ENCODE measurements around the gene PRKD2. TPM values are rescaled to one million over a fixed set of nuclear protein-coding genes. Genes with fewer than 3 reads are reported as not detected.

PRKD2 gene
- polyA plus RNA-seq, 1 donor from 2014 or later, result 8.0 TPM

DNA sequence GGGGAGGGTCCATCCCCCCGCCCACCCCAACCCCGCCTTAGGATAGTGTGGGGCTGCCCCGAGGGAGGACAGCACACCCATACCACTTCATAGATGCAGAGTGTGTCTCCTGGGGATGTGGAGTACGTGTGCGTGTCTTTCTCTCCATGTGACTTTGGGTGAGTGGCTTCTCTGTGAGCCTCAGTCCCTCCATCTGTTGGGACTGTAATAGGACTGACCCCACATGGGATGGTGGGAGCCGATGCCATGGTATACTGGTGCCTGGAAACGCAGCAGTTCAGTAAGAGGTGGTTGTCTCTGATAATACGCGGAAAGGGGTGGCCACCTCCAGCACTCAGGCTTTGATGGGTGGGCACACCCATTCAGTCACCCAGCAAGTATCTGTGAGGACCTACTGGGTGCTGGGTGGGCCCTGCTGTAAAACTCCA, 816 bp upstream of the PRKD2 start:
- peak; percentile 2 for TF ChIP-seq POLR2AphosphoS5 (IDR thresholded peaks at IDR 0.05)
- TF ChIP-seq EP300 (conservative IDR thresholded peaks at IDR 0.05; ENCODE audit: poor library complexity, severe bottlenecking), result no peak
- TF ChIP-seq TAF1 (IDR thresholded peaks at IDR 0.05; ENCODE audit: low read depth), result no peak

DNA sequence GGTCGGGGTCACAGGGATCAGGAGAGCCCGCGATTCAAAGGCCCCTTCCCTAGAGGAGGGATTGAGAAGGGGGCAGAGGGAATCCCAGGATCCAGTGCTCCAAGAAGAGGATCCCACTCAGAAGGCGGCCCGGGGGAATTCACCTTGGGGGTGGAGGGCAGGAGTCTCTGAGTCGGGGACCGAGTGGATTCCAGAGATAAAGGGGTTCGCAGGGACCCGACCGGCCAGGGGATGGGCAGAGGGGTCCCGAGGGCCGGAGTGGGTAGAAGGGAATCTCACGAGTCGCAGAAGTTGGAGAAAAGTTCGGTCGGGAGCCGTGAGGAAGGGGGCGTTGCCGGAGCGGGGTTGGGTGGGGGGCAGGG, 261 bp downstream of the PRKD2 start:
- Histone ChIP-seq H3K36me3 (ENCODE audit: insufficient read depth, low read length) (no peaks in the 10 kb centered on the region), H3K79me2 (replicated peaks; ENCODE audit: insufficient read depth, low read length) (no peaks in the 10 kb centered on the region), H3K9me2 (ENCODE audit: insufficient read depth, low read length) (no peaks in the 10 kb centered on the region), H3K9me3 (ENCODE audit: low read length) (no peaks in the 10 kb centered on the region), H3K27ac (ENCODE audit: low read length) (no peak overlapping the region), H3K27me3 (ENCODE audit: insufficient read depth, low read depth, low read length) (no peaks in the 10 kb centered on the region), H3F3A (ENCODE audit: insufficient read depth, low read length, poor library complexity, severe bottlenecking) (no peaks in the 10 kb centered on the region), H3K4me3 (ENCODE audit: low read length) (peak overlapping the region; percentile 66), H2AFZ (ENCODE audit: low read depth, low read length) (no peak overlapping the region), H3K9ac (ENCODE audit: low read length) (peak overlapping the region; percentile 56), H4K20me1 (ENCODE audit: insufficient read depth) (no peaks in the 10 kb centered on the region), H3K4me2 (ENCODE audit: low read length) (peak overlapping the region; percentile 55)
- TF ChIP-seq RAD21 (conservative IDR thresholded peaks at IDR 0.05) (no peak), EZH2 (IDR thresholded peaks at IDR 0.05; ENCODE audit: borderline replicate concordance, insufficient read depth, low read length, poor library complexity, severe bottlenecking) (no peak), EP300 (conservative IDR thresholded peaks at IDR 0.05; ENCODE audit: poor library complexity, severe bottlenecking) (no peak), SMC3 (conservative IDR thresholded peaks at IDR 0.05; ENCODE audit: poor library complexity) (no peak), MXI1 (conservative IDR thresholded peaks at IDR 0.05; ENCODE audit: poor library complexity, severe bottlenecking) (no peak), POLR2AphosphoS5 (IDR thresholded peaks at IDR 0.05) (no peak), TAF1 (IDR thresholded peaks at IDR 0.05; ENCODE audit: low read depth) (no peak)
- TF ChIP-seq, protein P1, sequence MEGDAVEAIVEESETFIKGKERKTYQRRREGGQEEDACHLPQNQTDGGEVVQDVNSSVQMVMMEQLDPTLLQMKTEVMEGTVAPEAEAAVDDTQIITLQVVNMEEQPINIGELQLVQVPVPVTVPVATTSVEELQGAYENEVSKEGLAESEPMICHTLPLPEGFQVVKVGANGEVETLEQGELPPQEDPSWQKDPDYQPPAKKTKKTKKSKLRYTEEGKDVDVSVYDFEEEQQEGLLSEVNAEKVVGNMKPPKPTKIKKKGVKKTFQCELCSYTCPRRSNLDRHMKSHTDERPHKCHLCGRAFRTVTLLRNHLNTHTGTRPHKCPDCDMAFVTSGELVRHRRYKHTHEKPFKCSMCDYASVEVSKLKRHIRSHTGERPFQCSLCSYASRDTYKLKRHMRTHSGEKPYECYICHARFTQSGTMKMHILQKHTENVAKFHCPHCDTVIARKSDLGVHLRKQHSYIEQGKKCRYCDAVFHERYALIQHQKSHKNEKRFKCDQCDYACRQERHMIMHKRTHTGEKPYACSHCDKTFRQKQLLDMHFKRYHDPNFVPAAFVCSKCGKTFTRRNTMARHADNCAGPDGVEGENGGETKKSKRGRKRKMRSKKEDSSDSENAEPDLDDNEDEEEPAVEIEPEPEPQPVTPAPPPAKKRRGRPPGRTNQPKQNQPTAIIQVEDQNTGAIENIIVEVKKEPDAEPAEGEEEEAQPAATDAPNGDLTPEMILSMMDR (IDR thresholded peaks at IDR 0.05; ENCODE audit: poor library complexity, severe bottlenecking), result no peak
- TF ChIP-seq, protein P2, sequence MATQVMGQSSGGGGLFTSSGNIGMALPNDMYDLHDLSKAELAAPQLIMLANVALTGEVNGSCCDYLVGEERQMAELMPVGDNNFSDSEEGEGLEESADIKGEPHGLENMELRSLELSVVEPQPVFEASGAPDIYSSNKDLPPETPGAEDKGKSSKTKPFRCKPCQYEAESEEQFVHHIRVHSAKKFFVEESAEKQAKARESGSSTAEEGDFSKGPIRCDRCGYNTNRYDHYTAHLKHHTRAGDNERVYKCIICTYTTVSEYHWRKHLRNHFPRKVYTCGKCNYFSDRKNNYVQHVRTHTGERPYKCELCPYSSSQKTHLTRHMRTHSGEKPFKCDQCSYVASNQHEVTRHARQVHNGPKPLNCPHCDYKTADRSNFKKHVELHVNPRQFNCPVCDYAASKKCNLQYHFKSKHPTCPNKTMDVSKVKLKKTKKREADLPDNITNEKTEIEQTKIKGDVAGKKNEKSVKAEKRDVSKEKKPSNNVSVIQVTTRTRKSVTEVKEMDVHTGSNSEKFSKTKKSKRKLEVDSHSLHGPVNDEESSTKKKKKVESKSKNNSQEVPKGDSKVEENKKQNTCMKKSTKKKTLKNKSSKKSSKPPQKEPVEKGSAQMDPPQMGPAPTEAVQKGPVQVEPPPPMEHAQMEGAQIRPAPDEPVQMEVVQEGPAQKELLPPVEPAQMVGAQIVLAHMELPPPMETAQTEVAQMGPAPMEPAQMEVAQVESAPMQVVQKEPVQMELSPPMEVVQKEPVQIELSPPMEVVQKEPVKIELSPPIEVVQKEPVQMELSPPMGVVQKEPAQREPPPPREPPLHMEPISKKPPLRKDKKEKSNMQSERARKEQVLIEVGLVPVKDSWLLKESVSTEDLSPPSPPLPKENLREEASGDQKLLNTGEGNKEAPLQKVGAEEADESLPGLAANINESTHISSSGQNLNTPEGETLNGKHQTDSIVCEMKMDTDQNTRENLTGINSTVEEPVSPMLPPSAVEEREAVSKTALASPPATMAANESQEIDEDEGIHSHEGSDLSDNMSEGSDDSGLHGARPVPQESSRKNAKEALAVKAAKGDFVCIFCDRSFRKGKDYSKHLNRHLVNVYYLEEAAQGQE (IDR thresholded peaks at IDR 0.05; ENCODE audit: borderline replicate concordance), result no peak

More for the DNA sequence above, 816 bp upstream of the PRKD2 start:
- no peaks in the 10 kb centered on the region for H3K9me2 ChIP-seq (ENCODE audit: insufficient read depth, low read length)
- H3K9me3 ChIP-seq (ENCODE audit: low read length), result no peaks in the 10 kb centered on the region
- H2AFZ ChIP-seq (ENCODE audit: low read depth, low read length), result no peak overlapping the region
- H3K4me3 ChIP-seq (ENCODE audit: low read length), result peak overlapping the region; percentile 66
- no peaks in the 10 kb centered on the region for H4K20me1 ChIP-seq (ENCODE audit: insufficient read depth)
- no peak overlapping the region for H3K27ac ChIP-seq (ENCODE audit: low read length)
- no peaks in the 10 kb centered on the region for H3F3A ChIP-seq (ENCODE audit: insufficient read depth, low read length, poor library complexity, severe bottlenecking)
- no peaks in the 10 kb centered on the region for H3K79me2 ChIP-seq (replicated peaks; ENCODE audit: insufficient read depth, low read length)
- H3K27me3 ChIP-seq (ENCODE audit: insufficient read depth, low read depth, low read length), result no peaks in the 10 kb centered on the region
- H3K9ac ChIP-seq (ENCODE audit: low read length), result no peak overlapping the region
- no peaks in the 10 kb centered on the region for H3K36me3 ChIP-seq (ENCODE audit: insufficient read depth, low read length)
- no peak overlapping the region for H3K4me2 ChIP-seq (ENCODE audit: low read length)
